HG03280 (cell line): ENCODE results near the gene PRF1.
A peak's percentile ranks its signal among the peaks of the same experiment; 100 is the strongest.

Experiments
- ATAC-seq: cut with Tn5 transposase; IDR thresholded peaks from one replicate; pipeline ENCODE4 v1.9.1; 2021; ENCODE audit warnings: mild to moderate bottlenecking, moderate library complexity; ENCODE audit not compliant: unreplicated experiment

PRF1 gene

DNA sequence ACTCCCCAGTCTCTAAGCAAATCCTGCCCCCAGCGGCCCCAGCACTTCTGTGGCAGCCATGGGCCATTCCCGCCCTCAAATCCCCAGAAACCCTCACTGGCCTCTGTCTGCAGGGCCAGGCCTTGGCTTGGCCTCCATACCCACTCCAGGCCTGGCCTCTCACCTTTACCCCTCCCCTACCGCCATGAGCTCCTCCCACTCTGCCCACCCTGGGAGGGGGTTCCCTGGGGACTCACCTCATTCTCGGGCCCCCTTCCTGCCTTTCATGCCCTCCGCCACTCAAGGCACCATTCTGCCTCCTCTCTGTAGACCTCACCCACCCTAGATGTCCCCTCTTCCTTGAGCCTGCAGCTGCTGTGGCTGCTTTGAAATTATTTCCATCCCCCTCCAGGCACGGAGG is 41.0 kb downstream of the PRF1 start:
- no peak for ATAC-seq

DNA sequence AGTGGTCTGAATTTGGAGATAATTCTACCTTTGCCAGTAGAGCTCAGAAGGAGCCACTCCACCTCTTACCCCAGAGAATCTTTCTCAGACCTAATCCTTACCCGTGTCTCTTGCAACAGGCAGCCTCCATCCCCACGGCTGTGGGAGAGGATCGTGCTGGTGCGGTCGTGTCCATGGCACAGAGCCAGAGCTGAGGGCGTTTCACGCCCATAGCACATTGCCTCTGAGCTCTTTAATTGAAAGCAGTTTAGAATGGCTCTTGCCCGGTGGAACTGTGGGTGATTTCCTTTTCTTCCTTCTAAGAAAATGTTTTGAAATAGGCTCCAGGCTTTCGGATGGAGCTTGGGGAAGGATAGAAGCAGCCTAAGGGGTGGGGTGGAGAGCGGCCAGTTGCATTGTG is 41.5 kb downstream of the PRF1 start:
- no peak for ATAC-seq

DNA sequence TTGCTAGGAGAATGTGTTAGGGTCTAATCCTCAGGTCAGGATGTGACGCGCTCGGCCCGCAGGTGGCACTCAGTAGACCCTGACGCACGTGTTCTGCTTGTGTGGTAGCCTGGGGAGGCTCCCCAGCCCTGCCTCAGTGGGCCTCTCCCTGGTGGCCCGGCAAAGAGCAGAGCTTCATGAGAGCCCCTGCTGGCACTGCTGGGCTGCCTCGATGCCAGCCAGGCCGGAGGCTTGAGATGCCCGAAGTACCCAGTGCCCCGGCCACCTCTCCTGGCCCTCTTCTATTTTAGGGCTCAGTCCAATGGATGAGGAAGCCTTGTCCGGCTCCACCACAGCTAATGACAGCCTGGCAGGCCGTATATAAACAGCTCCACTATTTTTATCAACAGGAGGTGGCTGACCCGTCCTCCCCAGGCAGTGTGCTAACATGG is 42.0 kb downstream of the PRF1 start:
- no peak for ATAC-seq

DNA sequence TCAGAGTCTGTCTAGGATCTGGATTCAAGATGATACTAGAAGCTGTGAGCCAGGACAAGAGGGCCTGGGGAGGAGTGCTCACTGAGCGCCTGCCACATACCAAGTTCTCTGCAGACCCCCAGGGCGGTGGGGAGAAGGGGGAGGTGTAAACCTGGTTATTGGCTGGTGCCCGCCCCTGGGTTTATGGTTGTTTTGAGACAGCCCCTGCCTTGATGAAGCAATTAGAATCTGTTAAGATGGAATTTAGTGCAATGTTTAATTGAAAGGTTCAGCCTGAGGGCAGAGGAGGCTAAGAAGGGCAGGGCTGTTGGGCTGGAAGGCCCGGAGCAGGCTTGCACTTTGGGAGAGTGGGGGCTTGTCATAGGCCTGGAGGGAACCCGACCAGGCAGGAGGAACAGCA is 42.7 kb downstream of the PRF1 start:
- no peak for ATAC-seq

DNA sequence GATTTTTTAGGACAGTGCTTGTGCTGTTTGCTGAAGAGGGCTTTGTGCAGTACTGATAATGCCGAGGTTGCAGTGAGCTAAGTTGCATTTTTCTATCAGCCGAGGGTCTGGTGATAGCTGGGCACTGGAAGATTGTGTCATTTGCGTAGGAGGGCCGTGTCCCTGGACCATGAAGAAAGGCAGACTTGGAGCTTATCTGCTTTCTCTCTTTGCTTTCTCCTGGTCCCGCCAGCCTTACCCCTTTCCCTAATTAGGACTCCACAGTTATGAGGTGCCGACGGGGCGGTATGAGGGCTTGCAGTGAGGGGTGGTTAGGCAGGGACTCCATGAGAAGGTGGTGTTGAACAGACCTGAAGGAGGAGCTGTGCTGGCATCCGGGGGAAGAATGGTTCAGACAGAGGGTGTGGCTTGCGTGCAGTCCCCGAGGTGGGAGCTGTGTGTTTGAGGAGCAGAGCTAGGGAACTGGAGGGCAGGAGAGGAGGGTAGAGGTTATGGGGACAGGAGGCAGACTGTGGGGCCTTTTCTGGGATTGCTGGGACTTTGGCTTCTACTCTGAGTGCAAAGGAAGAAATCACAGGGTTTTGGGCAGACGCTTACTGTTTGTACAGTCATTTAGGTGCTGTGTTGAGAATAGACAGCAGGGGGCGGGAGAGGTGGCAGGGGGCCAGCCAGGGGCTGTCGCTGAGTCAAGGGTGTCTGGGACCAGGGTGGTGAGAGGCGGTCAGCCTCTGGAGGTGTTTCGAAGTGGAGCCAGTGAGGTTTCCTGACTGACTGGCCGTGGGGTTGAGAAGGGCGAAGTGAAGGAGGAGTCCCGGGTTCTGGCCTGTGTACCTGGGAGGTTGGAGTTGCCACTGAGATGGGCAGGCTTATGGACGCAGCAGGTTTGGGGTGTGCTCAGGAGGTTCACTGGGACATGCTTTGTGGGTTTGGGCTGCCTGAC is 43.4 kb downstream of the PRF1 start:
- peak; percentile 67 for ATAC-seq

DNA sequence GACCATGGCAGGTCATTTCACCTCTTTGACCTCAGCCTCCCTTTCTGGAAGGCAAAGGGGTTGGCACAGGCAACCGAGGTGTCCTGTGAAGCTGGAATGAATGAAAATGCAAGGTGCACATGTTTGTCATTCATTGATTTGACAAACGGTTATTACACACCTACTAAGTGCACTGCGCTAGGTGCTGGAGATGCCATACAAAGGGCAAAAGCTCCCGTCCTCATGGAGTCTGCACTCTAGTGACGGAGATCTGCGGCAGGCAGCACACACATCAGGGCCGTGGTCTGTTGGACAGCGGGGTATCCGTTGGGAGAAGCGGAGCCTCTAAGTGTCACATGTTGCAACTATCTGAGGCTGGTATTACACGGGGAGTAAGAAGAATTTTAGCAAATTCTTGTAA is 44.2 kb downstream of the PRF1 start:
- ATAC-seq, result no peak

DNA sequence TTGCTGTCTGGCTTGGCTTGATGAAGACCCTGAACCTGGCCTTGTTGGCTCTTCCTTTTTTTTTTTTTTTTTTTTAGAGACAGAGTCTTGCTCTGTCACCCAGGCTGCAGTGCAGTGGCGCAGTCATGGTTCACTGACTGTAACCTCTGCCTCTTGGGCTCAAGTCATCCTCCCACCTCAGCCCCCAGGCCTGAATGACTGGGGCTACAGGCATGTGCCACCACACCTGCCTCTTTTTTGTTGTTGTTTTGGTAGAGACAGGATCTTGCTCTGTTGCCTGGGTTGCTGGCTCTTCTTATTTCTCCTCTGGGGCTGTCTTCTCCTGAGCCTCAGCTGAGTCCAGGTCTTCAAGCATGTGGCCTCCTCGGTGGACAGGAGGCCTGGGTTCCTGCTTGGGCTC is 44.7 kb downstream of the PRF1 start:
- ATAC-seq, result no peak

DNA sequence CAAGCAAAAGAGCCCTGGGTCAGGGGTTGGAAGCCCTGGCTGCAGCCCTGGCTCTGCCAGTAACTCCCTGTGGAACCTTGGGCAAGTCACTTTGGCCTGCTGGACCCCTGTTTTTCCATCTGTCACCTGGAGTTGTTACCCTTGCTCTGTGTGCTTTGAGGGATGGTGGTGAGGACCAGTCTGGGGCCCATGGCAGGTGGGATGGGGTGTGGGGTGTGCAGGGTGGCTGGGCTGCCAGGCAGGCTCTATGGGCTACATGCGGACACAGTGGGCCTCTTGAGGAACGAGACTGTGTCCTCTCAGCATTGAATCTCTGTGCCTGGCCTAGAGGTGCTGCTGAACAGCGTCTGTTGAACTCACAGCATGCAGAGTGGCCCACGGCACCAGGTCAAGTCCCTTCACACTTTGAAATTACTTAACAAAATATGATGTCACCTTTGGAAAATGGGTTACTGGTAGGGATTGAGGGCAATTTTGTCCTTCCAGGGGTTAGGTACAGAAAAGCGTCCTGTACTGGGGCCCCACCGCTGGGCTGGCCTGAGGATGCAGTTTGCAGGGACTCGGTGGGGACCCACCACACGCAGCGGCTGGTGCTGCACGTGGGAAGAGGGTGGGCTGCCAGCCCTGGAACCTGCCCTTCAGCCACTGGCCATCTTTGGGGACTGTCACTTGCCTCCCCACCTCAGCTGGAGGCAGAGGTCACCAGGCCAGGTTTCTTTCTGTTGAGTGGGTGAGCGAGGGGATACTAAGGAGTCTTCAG is 45.3 kb downstream of the PRF1 start:
- ATAC-seq, result no peak

DNA sequence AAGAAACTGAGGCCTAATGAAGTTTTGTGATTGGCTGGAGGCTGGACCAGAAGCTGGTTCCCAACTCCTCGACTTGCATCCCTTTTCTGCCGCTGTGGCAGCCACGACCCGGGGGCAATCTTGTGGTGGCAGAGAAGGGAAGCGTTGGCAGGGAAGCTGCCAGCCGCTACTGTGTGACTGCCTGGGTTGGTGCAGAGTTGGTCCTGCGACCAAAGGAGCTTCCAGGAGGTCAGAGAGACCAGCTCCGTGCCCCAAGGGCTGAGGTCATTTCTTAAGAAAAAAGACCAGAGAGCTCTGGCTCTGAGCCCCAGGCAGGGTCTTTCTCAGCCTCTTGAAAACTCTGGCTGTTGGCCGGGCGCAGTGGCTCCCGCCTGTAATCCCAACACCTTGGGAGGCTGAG is 47.2 kb downstream of the PRF1 start:
- no peak for ATAC-seq

DNA sequence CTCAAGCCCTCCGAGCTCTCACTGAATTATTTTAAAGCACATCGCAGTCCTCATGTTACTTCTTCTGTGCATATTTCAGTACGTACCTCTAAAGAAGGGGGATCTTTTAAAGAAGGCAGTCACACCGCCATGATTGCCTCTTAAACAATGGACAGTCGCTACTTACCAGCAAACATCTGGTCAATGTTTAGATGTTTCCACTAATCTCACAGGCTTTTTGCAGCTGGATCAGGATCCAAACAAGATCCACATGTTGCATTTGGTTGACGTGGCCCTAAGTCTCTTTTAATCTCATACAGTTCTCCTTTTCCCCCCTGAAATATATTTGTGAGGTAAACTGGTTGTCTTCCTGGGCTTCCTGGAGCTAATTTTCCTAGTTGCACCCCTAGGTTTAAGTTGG is 50.0 kb downstream of the PRF1 start:
- ATAC-seq, result no peak

DNA sequence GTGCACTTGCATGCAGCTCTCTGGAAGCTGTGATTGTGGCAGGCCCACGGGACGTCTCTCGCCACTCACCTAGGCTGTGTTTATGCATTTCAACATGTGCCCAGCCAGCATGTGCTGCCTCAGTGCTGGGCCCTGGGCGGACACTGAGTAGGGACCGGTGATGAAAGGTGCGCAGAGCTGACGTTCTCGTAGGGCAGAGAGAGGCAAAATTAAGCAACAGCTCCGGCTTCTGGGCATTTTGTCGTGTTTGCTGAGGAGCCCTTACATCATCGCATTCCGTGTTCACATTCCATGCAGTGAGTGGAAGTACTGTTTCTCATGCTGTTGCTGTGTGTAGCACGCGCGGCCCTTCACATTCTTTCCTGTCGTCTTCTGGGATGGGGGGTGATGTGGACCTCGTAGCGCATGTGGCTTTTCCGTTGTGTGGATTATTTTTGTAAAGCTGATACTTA is 50.5 kb downstream of the PRF1 start:
- ATAC-seq, result no peak

DNA sequence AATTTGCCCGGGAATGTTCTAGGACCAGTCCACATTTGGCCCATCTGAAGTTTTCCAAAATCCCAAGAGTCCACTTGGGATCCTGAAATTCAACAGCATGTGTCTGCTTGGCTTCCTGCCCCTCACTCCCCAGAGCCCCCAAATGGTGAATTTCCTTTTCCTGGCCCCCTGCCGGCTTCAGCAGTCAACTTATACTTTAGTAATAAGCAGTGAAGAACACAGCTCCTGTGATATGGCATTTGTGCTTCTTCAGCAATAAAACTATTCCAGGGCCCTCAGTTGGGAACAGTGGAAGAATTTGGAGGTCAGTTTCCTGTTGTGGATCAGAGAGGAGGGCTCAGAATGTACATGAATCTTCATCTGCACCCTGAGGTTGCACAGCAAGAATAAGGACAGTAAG is 51.1 kb downstream of the PRF1 start:
- ATAC-seq, result no peak

DNA sequence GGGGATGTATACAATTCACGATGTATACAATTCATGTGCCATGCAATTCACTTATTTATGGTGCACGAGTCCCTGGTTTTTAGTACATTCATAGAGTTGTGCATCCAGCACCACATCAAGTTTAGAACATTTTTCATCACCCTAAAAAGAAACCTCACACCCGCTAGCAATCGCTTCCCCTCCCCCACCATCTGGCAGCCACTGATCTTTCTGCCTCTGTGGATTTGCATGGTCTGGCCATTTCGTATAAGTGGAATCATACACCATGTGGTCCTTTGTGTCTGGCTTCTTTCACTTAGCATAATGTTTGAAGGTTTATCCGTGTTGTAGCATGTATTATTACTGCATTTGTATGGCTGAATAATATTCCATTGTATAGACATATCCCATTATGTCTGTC is 52.1 kb downstream of the PRF1 start:
- no peak for ATAC-seq

DNA sequence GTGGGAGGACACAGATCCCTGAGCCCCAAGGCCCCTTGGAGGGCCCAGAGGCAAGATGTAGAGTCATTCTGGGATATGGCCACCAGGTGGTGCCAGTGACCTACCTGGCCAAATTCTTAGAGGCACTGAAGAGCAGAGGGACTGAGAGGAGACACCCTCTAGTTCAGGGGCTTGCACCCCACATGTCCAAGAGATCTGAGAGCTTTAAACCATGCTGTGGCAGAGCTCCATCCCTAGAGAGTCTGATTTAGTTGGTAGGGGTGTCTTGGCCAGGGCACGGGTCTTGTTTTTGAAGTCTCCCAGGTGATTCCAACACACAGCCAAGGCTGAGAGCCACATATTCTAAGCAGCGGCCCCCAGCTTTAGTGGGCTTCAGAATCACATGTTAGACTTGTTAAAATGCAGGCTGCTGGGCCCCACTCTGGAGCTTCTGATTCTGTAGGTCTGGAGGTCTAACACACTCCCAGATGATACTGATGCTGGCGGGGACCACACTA is 52.5 kb downstream of the PRF1 start:
- ATAC-seq, result no peak

DNA sequence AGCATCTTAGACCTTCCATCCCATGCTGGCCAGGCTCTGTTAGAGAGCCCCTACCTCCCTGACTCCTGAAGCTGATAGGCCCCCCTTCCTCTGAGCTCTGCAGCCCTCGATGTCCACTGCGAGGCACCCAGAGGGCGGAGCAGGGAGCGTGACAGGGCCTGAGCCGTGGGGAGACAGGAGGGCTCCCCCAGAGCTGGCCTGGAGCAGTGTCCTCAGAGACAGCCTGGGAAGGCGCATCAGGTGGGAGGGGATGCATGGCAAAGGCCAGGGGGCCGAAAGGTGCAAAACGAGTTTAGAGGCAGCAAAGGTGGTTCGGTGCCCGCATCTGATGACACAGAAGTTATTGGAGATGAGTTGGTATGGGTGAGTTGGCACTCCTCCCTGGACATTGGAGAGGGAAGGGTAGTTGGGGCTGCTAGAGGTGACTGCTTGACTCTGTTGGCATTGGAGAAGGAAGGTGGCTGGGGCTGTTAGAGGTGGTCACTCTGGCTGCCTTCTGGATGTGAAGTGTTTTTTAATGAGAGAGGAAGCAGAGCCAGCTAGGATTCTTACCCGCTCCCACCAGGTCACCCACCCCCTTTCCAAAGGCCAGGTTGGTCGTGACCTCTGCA is 53.1 kb downstream of the PRF1 start:
- ATAC-seq, result no peak
